HG03025 (cell line): ENCODE data around the gene POC1A.

Experiments used
- ATAC-seq: cut with Tn5 transposase; IDR thresholded peaks from one replicate; pipeline ENCODE4 v1.9.1; 2021; ENCODE audit warnings: mild to moderate bottlenecking, moderate library complexity; ENCODE audit not compliant: unreplicated experiment, low FRiP score

Gene POC1A

GRCh38 chr3:52070724-52071621, 83.2 kb downstream of the POC1A start:
- no peak for ATAC-seq

DNA sequence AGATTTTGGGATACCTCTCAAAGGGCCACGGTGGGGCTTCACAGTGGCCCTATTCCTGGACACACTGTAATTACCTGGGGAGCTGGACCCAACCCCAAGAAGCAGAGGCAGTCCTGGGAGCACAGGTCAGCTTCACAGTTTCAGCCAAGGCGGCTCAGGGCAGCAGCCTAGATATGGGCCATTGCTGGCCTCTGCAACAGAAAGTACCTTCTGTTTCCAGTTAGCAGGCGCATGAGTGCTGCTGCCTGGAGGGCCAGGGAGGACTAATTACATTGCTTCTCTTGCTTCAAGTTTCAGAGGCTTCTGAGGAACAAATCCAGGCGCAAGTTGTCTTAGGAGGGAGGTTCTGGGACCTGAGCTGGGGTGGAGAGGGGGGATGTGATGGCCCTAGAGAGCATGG, 84.4 kb downstream of the POC1A start:
- no peak for ATAC-seq

DNA sequence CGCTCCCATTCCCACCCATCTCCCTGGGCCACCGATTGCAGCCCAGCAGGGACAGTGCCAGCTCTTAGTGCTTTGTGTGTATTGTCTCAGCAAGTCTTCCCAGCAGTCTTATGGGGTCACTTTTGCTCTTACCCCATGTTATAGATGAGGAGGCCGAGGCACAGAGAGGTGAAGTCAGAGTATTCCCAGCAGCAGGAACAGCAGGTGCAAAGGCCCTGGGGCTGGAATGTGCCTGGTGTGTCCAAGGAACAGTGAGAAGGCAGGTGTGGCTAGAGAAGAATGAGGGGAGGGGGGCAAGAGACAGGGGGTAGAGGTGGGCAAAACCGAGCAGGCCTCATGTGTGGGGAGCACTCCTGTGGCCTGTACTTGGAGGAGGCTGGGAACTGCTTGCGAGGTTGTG, 85.1 kb downstream of the POC1A start:
- ATAC-seq, result no peak

DNA sequence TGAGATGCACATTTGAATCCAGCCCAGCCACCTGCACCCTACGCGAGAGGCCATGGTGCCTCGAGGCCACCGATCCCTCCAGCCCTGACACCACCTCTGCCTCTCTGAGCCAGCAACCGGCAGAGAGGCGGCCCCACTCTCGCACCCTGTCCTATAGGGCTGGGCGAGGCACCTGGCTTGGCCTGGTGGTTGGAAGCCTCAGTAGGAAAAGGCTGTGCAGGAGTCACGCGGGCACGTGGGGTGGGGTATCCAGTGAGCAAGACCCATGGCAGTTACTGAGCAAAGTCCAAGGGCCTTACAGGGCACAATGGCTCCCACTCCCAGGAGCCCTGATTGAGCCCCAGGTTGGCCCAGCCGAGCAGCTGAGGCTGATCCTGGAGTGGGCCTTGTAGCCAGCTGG, 85.5 kb downstream of the POC1A start:
- ATAC-seq, result no peak

GRCh38 chr3:52068055-52068571, 86.1 kb downstream of the POC1A start:
- ATAC-seq, result no peak

DNA sequence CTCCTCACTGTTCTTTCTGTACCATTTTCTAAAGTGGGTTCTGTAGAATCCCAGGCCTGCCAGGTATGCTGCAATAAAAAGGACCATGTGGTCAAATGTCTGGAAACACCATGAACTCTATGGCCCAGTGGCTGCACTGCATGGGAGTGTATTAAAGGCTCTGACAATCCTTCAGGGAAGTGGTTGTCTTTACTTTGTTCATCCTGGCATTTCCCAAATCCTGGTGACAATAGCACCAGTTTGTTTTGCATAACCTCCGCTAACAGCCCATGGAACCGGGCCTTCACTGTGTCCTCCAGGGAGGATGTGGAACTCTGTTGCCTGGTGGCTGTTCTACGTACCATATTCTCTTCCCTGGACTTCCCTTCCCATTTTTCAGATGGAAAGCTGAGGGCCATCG, 86.7 kb downstream of the POC1A start:
- no peak for ATAC-seq

- no peak for ATAC-seq
Measured at GRCh38 chr3:52067046-52067445, 87.2 kb downstream of the POC1A start.

DNA sequence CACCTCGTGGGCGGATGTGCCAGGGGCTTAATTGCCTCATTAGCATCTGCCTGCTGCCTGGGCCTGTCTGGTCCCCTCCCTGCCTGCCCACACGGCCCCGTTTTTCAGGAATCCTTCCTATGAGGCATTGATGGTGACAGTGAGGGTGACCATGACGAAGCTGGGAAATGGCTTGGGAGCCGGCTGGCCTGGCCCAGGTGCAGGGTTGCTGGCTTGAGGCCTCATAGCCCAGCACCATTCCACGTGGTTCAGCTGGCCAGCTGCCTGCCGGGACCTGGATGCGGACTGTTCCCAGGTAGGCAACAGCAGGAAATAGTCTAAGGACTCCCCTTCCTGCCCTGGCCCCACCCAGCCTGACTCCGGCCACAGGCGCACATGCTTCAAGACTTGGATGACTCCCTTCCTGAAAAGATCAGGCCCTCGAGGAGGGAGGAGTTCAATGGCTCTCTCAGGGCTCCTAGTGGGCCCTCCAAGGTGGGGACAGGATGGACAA, 88.9 kb downstream of the POC1A start:
- no peak for ATAC-seq

GRCh38 chr3:52064561-52064960, 89.7 kb downstream of the POC1A start:
- no peak for ATAC-seq

DNA sequence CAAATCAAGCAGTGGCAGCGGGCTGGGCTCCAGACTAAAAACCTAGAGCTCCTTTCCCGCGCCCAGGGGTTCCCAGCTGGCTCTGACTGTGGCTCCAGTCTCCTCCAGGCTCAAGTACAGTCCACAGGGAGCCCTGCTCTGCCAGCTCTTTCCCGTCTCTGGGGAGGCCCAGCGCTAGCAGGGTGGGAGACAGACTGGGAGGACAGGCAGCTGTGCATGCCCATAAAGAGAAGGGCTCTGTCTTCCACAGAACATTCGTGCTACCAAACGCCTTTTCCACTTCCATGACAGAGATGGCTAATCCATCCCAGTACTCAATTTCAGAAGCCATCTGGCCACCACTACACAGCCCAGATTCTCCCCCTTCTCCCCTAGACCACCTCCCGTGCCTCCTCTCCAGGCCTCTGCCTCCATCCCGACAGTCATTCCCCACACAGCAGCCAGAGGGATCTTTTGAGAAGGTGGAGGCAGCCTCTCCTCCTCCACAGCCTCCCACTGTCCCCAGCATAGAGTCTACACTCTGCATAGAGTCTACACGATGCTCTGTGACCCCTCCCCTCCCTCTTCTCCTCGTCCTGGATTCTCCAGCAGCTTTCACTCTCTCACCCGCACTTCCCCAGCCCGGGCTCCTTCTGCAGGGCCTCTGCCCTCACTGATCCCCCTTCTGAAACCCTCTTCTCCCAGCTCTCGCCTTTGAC, 91.0 kb downstream of the POC1A start:
- no peak for ATAC-seq

- no peak for ATAC-seq
Measured at GRCh38 chr3:52062505-52062904, 91.7 kb downstream of the POC1A start.

DNA sequence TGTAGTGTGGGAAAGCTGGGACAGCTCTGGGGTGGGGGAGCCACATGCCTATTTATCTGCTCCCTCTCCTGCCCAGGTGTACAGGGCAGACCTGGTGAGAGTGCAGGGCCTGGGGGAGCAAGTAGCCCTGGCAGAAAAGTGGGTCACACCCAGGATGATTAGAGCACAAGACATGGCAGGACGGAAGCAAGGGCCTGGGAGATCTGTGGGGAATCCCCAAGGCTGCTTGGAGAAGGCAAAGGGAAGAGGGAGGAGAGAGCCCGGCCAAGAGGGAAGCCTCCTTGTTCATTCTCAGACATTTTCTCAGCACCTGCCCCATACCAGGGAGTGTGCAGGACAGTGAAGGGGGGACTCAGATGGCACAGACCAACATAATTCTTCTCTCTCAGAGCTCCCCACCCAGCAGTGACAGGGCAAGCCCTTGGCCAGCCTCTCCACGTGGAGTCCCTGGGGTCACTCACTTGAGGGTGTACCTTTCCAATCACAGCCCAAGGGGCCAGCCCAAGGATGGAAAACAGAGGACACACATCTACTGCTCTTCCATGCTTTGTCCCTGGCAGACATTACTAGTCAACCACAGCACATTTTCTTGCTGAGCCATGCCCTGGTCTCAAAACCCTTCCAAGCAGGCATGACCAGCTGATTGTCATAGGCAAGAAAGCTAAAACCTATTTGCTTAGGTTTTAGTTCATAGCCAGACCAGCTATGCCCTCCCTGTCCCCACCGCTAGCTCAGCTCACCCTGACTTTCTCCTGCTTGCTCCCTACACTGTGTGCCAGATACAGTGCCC, 92.9 kb downstream of the POC1A start:
- no peak for ATAC-seq

DNA sequence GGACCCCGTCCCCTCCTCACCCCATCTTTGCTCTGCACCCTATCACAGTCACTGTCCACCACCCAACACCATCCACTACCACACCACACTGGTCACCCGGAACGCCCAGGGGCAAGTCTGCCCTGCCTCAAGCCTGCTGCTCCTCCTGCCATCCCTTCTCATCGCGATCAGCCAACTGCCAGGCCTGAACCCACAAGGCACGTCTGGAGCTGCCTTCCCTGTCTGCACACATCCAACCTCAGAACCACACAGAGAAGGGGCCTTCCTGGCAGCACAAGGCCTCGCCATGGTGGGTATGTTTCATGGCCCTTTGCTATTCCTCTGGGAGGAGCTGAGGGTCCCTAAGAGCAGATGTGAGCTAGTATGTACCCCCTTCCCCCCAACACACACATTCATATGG, 94.4 kb downstream of the POC1A start:
- no peak for ATAC-seq

DNA sequence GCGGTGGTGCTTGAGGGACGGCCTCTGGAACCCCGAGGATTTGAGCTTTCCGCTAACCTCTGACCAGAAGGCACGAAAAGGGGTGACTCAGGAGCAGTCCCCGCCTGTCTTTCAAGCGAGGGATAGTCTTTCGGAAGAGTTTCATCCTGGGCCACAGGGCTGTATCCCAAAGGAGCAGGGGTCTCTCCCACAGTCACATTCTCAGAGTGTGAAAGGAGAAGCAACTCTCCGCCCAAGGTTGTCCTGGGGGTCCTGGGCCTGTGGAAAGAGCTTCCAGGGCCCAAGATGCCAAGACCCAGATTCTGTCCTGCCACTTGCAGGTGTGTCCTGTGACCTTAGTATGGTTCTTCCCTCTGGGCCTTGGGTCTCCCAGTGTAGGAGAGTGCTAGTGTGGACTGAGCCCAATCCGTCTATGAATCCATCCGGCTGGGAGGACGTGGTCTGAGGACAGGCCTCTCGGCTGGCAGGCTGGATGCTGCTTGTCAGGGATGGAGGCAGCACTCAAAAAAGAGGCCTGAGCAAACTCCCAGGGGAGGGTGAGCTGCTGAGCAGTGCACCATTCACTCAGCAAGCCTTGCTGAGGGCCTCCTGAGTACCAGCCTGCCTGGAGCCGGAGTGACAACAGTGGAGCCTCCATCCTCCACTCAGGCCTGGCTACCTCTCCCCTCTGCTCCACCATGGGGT, 96.3 kb downstream of the POC1A start:
- ATAC-seq, result no peak

DNA sequence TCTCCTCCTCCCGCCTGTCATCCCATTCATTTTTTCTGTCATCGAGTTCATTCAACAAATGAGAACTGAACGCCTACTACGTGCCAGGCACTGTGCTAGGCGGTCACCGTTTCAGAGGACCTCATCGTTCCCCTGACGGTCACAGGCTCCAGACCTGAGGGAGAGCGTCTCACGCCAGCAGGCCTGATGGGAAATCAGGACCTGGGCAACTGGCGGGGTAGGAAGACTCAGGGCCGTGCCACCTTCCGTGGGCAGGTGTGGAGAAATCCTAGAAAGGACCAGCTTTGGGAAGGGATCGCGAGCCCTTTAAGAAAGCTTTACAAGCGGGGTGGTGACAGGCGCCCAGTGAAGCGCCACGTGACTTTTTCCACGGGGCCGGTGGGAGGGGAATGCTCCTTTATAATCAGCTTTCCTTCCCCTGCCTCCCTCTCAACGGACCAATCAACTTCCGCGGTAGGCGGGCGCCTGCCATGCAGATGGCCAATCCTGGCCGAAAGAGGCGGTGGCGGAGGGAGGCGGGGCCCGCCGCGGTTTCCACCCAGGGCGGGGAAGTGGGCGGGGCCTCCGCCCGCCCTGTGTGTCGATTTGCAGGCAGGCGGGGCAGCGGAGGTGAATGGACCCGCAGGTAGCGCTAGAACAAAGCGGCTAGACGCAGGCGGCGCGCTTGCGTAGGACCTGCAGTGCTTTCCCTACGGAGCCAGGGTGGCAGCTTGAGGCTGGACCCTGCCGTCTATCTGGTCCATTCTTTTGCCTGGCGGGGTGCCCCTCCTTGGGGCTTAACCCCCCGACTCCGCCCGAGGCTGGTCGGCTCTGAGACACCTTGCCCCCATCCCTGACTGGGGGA, 97.0 kb downstream of the POC1A start:
- ATAC-seq, result peak; percentile 69

DNA sequence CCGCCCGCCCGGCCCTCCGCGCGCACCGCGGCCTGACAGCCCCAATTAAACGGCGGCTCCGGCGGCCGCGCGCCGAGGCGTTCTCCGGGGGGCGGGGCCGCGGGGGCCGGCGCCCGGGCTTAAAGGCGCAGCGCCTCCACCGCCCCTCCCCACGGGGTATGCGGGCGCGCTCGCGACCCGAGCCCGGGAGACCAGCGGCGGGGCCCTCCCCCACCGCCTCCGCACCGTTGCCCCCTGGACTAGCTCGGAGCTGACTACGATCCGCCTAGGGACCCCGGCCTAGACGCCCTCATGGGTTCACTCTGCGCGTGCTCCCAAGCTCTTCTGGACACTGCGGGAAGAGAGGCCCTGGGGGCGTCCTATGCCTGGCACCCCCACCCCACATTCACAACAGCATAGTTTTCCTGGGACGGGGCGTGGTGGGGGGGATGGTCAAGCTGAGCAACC, 97.7 kb downstream of the POC1A start, which contains the start of gene DUSP7:
TSS of gene DUSP7 (minus strand) at position 51 of the 447 bp plus-strand sequence. CDS start 205 bp downstream, outside the sequence.
- peak; percentile 28 for ATAC-seq

- ATAC-seq, result peak; percentile 10
Measured at GRCh38 chr3:52055537-52056351, 98.5 kb downstream of the POC1A start.
